Natural killer cell (primary cell): ENCODE measurements around the gene NECTIN3. TPM values are rescaled to one million over a fixed set of nuclear protein-coding genes. Genes with fewer than 3 reads are reported as not detected.

Experiments used
- ATAC-seq, 3 donors: fragments of 150-1000 bp in 2 of 3; fragments of 200-7000 bp in 1 of 3; cut with Tn5 transposase; 1 replicate in 1 of 3; 2 replicates in 2 of 3; pipeline ENCODE4 v1.10.0; 2021; ENCODE audit warnings: mild to moderate bottlenecking in 2 of 3, moderate library complexity in 2 of 3
- DNase-seq, 2 donors: peaks; one replicate each; pipeline versions ENCODE4 v3.0.0 to v3.0.0-alpha.2; 2013 to 2021; ENCODE audit warnings: mixed read lengths in 1 of 2
- H3K27ac ChIP-seq: one replicate; pipeline ENCODE4 v1.5.1; 2013; ENCODE audit warnings: mild to moderate bottlenecking, low read length
- H3K27me3 ChIP-seq: one replicate; pipeline ENCODE4 v1.6.1; 2013; ENCODE audit warnings: low read length; ENCODE audit not compliant: control insufficient read depth, insufficient read depth
- H3K36me3 ChIP-seq: one replicate; pipeline ENCODE4 v1.6.1; 2013; ENCODE audit warnings: low read length; ENCODE audit not compliant: control insufficient read depth, insufficient read depth
- H3K4me1 ChIP-seq: one replicate; pipeline ENCODE4 v1.6.1; 2013; ENCODE audit warnings: low read length; ENCODE audit not compliant: control insufficient read depth, insufficient read depth
- H3K4me3 ChIP-seq: one replicate; pipeline ENCODE4 v1.5.1; 2013; ENCODE audit warnings: low read length
- H3K9me3 ChIP-seq: one replicate; pipeline ENCODE4 v1.6.1; 2013; ENCODE audit warnings: low read length; ENCODE audit not compliant: control insufficient read depth, insufficient read depth
- H3K27ac Mint-ChIP-seq, 2 donors: one replicate each; pipeline ENCODE4 v1.8.0; 2022; ENCODE audit warnings: mild to moderate bottlenecking in 2 of 2, mixed read lengths in 2 of 2, moderate library complexity in 1 of 2
- H3K27me3 Mint-ChIP-seq, 2 donors: one replicate each; pipeline ENCODE4 v1.8.0; 2022; ENCODE audit warnings: low read depth in 2 of 2, mixed read lengths in 2 of 2
- H3K36me3 Mint-ChIP-seq: one replicate; pipeline ENCODE4 v1.8.0; 2022; ENCODE audit warnings: mixed read lengths
- H3K4me1 Mint-ChIP-seq, 2 donors: one replicate each; pipeline ENCODE4 v1.8.0; 2022; ENCODE audit warnings: mixed read lengths in 2 of 2
- H3K4me3 Mint-ChIP-seq: one replicate; pipeline ENCODE4 v1.8.0; 2022; ENCODE audit warnings: mild to moderate bottlenecking, moderate library complexity, mixed read lengths
- H3K9me3 Mint-ChIP-seq, 2 donors: one replicate each; pipeline ENCODE4 v1.8.0; 2022; ENCODE audit warnings: mixed read lengths in 2 of 2
- CTCF ChIP-seq: fragments of 200-600 bp; IDR thresholded peaks from one replicate; pipeline ENCODE4 v1.8.0; 2022; ENCODE audit warnings: antibody characterized with exemption
- WGBS: methylation state at CpG from one replicate; pipeline ENCODE4 v1.1.7; 2013; ENCODE audit warnings: missing lambda C conversion rate; ENCODE audit not compliant: insufficient coverage; 5-methylcytosine and 5-hydroxymethylcytosine counted together
- intact Hi-C: fragments of 100-400 bp; cut with micrococcal nuclease; formaldehyde crosslinking; loops from one replicate; pipeline ENCODE4 v1.14.2; 2022
- total RNA-seq, 4 donors: library from RNA; stranded (reverse); fragments of 120-200 nt in 1 of 4; gene quantifications; one replicate each; pipeline versions ENCODE4 v1.2.3 to v1.2.4, GENCODE V29; 2013 to 2022

NECTIN3 gene
- total RNA-seq, 3 donors from 2014 or later (not counting 1 experiment from before 2014, with no cell fraction given) = 0.26 to 3.7 (median 2.3) TPM

GRCh38 chr3:111236836-111237713 is 165.5 kb downstream of the NECTIN3 start:
- Histone ChIP-seq H3K9me3 (no peaks in the 10 kb centered on the region), H3K27me3 (no peaks in the 10 kb centered on the region), H3K27ac (no peak overlapping the region), H3K36me3 (no peaks in the 10 kb centered on the region), H3K4me3 (no peak overlapping the region), H3K4me1 (no peaks in the 10 kb centered on the region)
- DNase-seq = no peak
- WGBS = 98% methylated on average over 5 of the region's 6 CpGs
- no peak for TF ChIP-seq CTCF
- intact Hi-C loops = loop anchor here (5.0 kb wide), 1 partner anchor 165 kb away; the partner anchor contains the start of gene NECTIN3
- Mint-ChIP-seq H3K27me3 (no peaks in the 10 kb centered on the region), H3K27ac (peak overlapping the region; percentile 47 to 55), H3K36me3 (no peaks in the 10 kb centered on the region), H3K9me3 (no peaks in the 10 kb centered on the region), H3K4me3 (peak overlapping the region; percentile 51), H3K4me1 (peaks cover 28 to 36% of the 10 kb centered on the region in 2 donors)
- no peak for ATAC-seq

DNA sequence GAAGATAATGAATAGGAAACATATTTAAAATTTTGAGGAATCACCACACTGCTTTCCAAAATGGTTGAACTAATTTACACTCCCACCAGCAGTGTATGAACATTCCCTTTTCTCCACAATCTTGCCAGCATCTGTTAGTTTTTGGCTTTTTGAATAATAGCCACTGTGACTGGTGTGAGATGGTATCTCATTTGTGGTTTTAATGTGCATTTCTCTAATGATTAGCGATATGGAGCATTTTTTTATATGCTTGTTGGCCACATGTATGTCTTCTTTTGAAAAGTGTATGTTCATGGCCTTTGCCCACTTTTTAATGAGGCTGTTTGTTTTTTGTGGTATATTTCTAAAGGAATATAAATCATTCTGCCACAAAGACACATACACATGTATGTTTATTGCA is 166.3 kb downstream of the NECTIN3 start:
- Mint-ChIP-seq H3K27ac (peak overlapping the region; percentile 47 to 55), H3K27me3 (no peaks in the 10 kb centered on the region), H3K4me3 (peak overlapping the region; percentile 42), H3K9me3 (no peaks in the 10 kb centered on the region), H3K36me3 (no peaks in the 10 kb centered on the region), H3K4me1 (peaks cover 28 to 36% of the 10 kb centered on the region in 2 donors)
- no peak for TF ChIP-seq CTCF
- H3K4me1 ChIP-seq = no peaks in the 10 kb centered on the region
- intact Hi-C loops = loop anchor here (5.0 kb wide), 1 partner anchor 166 kb away; the partner anchor contains the start of gene NECTIN3
- H3K36me3 ChIP-seq = no peaks in the 10 kb centered on the region
- H3K4me3 ChIP-seq = no peak overlapping the region
- DNase-seq (no peak), ATAC-seq (no peak)
- H3K27me3 ChIP-seq = no peaks in the 10 kb centered on the region
- no peak overlapping the region for H3K27ac ChIP-seq
- WGBS = 33% methylated on average over 1 of the region's 1 CpG
- peaks cover 8% of the 10 kb centered on the region for H3K9me3 ChIP-seq

DNA sequence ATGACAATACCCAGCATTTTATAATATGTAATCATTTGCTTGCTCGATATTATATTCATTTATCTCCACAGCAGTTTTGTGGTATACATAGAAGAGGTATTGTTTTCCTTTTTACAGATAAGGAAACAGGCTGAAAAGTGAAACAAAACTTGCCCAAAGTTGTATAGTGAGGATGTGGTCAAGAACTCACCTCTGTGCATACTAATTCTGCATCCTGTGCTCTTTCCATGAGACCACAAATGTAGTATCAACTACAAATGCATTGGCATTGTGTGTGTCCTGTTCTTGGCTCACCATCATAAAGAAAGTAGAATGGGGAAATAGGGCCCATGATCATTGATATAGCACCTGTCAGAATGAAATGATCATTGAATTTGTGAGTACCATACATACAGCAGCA is 167.3 kb downstream of the NECTIN3 start:
- Histone ChIP-seq H3K27me3 (no peaks in the 10 kb centered on the region), H3K27ac (peak overlapping the region; percentile 11), H3K9me3 (peaks cover 10% of the 10 kb centered on the region), H3K4me1 (no peaks in the 10 kb centered on the region), H3K36me3 (no peaks in the 10 kb centered on the region), H3K4me3 (no peak overlapping the region)
- peak in 1 of 2 donors; percentile 58 for DNase-seq
- intact Hi-C loops = loop anchor here (5.0 kb wide), 1 partner anchor 167 kb away; the partner anchor contains the start of gene NECTIN3
- ATAC-seq = peak; percentile 73 to 90 (median 74)
- Mint-ChIP-seq H3K9me3 (peaks cover 0 to 3% of the 10 kb centered on the region in 2 donors), H3K36me3 (no peaks in the 10 kb centered on the region), H3K4me1 (peaks cover 28 to 36% of the 10 kb centered on the region in 2 donors), H3K4me3 (peak overlapping the region; percentile 54), H3K27ac (peak overlapping the region; percentile 47 to 55), H3K27me3 (no peaks in the 10 kb centered on the region)
- WGBS = no CpG with 5 or more reads among the region's 1 CpG
- no peak for TF ChIP-seq CTCF
